NCI-H2227 (cell line): ENCODE results near the gene RIPK4.
"Not testable (repeated sequence)": the region's sequence is repeated elsewhere in the genome, so short reads cannot be mapped to it uniquely, and the experiment has no call there.

Experiments
- DNase-seq: peaks from one replicate; lab custom pipeline; 2025; ENCODE audit not compliant: unreplicated experiment; lab: John Stamatoyannopoulos, UW

RIPK4 gene

DNA sequence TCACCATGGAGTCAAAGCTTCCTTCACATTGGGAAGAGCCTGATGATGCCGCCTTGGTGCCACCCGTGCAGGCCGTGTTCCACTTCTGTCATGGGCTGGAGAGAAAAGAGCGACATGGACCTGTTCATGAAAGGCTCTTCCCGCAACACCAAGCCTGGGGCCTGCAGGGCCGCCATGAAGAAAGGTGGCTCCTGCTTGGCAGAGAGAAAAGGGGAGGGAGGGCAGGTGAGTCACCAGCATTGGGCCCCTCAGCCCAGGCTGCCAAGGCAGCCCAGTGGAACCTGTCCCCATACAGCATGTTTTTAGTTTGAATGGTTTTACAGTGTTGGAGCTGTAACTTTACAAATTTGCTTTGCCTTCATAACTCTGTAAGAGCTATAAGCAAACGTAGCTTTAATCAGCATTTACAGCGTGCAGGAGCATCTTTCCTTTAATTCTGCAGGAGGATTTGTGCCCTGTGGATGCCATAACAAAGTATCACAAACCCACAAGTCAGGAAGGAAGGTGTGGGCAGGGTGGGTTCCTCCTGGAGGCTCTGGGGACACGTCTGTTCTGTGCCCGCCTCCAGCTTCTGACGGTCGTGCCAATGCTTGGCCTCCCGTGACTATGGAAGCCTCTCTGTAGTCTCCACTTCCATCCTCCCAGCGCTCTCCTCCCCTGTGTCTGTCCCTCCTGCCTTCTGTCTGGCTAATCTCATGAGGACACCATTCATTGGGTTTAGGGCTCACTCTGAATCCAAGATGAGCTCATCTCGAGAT, 49.1 kb downstream of the RIPK4 start:
- no peak for DNase-seq

DNA sequence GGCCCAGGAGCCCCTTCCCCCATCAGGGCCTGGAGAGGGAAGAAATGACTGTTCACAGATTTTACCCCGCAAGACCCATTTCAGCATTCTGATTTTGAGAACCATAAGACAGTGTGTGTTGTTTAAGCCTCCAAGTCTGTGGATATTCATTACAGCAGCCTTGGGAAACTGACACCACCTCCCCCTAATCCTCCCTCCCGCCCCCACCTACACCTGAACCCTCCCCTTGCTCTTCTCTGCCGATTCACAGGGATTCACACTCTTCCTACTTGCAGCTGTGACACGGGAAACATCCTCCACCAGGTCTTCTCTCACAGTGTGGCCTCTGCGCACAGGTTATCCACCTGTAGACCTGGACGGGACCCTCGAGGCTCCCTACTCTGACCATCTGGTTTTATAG, 50.1 kb downstream of the RIPK4 start:
- no peak for DNase-seq

DNA sequence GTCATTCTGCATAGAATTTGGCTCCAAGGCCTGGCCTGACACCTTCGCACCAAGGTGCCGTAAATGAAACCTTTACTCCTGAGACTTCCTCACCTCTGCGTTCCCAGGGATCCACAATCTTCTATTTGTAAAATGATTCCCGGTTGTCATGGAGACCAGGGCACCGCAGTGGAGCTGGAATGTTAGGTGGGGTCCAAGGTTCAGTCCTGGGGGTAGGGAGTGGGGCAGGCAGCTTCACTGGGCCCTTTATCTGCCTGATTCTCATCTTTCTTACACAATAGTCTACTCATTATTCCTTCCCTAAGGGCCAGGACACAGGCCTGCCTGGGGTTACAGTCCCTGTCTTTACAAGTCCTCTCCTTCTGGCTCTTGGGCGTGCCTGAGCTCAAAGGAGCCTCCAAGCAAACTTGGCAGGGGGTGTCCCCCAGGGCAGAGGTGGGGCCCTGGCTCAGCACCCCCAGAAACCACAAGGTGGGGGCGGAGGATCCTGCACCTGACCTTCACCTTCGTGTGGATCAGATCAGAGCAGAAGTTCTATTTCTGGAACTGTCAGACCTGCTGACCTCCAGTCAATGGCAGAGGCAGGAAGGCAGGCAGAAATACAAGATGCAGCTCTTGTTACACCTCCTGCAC, 51.1 kb downstream of the RIPK4 start:
- no peak for DNase-seq

DNA sequence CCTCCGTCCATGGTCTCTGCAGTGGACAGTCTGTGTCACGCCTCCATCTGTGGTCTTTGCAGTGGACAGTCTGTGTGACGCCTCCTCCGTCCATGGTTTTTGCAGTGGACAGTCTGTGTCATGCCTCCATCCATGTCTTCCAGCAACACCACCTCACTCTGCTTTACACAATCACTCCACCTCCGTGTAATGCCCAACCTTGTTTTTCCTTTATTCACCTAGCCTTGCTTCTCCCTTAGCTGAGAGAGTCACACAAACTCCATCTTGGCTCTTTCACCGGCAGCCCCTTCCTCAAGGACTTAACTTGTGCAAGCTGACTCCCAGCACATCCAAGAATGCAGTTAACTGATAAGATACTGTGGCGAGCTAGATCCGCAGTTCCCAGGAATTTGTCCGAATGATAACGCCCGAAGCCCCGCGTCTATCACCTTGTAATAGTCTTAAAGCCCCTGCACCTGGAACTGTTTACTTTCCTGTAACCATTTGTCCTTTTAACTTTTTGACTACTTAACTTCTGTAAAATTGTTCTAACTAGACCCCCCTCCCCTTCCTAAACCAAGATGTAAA, 52.5 kb downstream of the RIPK4 start:
- not testable (repeated sequence) for DNase-seq

DNA sequence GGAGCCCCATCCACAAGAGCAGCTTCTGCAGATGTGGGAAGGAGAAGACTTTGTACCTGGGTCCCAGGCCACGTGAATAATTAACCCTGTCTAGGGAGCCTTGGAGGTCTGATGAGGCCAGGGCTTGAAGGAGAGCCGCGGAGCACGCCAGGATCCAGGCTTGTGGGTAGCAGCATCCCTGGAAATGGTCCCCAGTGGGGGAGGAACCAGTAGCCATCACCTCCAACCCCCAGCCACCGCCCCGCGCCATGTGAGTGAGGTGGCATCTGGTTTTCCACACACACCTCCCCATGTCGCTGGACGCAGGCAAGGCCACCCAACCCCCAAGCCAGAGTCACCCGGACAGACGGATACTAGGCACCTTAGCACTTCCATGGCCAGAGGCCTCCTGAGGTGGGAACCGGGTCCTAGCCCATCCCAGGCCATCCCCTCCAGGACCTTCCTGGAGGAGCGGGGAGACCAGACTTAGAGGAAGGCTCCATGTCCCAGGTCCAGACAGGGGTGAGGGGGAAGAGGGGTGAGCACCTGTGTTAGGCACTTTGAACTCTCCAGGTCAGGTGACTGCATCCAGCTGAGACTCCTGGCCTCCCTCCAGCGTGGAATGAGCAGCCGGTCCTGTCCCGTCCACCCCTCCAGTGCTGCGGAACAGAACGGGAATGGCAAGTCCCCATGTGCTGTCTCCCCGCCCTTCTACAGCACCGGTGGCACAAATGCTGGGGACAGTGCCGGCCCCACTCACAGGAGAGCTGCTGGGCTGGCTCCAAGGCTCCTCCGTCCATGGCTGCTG, 53.2 kb downstream of the RIPK4 start:
- no peak for DNase-seq

DNA sequence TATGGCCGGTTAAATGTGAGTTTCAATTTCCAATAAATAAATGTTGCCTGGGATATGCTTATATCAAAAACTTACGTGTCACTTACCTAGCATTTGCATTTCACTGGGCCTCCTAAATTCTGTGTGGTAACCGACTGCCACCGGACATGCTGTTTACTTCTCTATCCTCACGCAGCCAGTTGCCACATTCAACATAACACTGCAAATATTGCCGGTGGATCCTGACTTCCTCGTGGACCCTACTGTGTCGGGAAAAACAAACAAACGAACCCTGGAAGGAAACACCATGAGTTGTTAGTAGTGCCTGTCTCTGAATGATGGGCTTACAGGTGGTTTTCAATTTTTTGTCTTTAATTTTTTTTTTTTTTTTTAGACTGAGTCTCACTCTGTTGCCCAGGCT, 54.1 kb downstream of the RIPK4 start:
- no peak for DNase-seq

DNA sequence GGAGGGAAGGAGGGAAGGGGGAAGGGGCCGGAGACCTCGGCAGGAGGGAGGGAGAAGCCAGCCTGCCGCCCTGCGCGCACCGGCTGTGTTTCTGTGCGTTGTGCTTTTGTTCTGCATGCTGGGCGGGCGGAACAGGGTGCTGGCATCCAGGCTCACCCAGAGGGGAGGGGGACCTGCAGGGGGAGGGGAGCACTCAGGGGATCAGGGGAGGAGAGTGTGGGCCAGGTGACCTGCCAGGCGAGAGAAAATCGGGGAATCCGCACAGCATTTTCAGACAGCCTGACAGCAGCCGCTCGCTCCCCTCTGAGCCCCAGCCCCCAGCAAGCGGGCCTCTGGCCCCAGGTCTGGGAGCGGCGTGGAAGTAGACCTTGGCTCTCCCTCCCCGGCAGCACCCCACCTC, 54.7 kb downstream of the RIPK4 start:
- DNase-seq: peak; percentile 23

DNA sequence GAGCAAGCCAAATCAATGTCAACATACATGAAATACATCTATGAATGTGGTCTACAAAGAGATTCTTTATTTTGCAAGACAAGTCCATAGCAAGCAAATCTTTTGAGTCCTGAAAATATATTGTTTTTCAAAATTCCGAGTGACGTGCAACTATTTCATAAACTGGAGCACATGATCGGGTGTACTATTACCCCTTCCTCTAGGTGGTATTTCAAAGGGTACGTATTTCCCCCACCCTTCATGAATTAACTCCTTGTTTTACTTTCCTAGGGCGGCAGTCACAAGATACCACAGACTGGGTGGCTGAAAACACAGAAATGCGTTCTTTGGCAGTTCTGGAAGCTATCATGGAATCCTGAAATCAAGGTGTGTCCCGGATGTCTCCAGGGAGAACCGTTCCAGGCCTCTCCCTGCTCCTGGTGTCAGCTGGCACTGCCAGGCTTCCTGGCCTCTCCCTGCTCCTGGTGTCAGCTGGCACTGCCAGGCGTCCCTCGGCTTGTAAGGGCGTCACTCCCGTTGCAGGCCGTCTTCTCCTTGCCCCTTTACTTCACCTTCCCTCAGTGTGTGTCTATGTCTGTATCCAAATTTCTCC, 55.3 kb downstream of the RIPK4 start:
- no peak for DNase-seq

DNA sequence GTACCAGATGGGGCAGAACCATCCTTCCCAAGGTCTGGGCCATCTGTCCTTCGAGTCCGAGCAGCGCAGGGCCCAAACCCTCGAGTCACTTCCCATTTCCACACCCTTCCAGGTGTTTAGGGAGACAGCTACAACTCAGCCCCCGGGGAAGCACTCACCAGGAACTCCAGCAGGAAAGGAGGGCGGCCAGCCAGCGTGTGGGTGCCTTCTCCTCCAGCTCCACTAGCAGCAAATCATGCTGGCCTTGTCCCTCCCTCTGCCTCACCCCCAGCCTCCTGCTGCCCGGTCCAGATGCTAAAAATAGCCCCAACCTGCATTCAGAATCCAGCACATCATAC, 56.1 kb downstream of the RIPK4 start:
- DNase-seq: no peak

DNA sequence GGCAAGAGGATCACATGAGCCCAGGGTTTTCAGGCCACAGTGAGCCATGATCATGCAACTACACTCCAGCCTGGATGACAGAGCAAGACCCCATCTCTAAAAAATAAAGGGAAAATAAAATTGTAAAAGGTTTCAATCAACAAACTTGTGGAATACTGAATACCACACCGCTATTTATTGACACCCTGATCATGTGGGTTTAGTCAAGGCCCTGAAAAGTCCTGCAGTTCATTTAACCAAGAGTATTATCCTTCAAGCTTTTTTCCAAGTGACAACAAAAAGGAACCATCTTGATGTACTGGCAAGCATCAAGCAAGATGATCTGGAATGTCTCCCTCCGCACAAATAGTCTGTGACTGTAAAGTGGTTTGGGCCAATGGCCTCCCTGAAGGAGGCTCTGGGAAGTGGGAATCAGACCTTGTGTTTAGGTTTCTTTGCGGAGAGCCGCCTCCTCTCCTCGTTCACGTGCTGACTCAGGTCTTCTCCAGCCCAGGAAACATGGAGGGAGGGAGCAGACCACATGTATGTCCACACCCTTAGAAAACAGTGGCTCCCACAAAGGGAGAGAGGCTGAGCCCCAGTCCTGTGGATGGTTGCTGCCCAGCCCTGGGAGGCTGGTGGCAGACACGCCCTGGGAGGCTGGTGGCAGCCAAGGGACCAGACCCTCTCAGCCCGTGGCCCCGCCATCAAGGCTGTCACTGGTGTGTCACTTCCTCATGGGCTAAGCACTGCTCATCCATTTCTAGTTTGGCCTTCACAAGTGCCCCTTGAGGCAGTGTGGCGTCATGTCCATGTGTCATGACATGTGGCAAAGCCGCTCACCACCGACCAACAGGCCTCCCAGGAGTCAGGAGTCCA, 56.7 kb downstream of the RIPK4 start:
- DNase-seq: no peak

DNA sequence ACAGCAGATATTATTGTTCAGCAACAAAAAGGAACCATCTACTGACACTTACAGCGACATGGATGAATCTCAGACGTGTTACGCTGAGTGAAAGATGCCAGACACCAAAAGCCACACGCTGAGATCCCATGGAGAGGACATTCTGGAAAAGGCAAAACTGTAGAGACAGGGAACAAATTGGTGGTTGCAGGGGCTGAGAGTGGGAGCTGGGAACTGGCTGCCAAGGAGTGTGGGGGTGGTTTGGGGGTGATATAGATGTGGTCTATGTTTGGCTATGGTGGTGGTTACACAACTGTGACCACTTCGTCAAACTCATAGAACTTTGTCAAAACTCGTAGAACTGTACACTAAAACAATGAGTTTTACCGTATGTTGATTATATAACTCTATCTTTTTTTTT, 57.7 kb downstream of the RIPK4 start:
- DNase-seq: no peak

DNA sequence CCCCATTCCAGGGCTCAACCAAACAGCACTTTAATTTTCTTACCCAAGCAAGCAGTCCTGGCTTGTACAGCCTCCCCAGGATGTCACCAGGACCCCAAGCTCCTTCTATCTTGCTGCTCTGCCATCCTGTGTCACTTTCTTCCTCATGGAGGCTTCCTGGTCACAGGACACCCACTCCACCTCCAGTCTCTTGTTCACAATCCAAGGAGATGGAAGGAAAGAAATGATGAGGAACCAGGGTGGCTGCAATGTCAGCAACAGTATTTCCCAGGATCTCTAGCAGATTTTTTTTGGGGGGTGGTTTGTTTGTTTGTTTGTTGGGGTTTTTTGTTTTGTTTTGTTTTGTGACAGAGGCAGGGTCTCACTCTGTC, 58.9 kb downstream of the RIPK4 start:
- no peak for DNase-seq

DNA sequence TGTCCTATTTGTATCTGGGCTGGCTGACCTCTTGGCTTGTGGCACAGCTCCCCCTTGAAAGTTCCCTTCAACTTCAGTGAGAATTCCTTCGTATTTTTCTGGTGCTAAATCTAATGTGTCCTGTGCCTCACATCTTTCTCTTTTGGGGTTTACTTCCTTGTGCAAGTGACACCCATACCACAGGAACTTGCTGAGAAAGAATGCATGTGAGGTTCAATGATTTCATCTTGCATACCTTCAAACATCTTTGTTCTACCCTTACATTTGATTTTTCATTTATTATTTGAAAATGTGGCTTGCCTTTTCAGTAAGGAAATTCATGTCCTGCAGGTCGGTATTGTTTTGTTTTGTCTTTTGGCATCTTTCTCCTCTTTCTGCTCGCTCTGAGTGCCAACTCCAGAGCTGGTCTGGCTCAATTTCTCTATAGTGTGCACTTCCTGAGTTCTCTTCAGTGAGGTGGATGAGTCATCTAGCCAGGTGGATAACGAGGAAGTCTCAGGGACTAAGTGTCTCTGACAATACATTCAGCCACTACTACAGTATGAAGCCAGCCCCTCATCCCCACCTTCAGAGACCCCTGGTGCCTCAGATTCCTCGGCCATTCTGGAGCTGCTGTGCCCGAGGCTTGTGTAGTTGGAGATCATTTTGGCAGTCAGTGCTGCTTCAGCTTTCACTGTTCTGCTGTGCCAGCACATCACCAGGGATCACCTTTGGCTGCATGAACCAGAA, 59.5 kb downstream of the RIPK4 start:
- no peak for DNase-seq

DNA sequence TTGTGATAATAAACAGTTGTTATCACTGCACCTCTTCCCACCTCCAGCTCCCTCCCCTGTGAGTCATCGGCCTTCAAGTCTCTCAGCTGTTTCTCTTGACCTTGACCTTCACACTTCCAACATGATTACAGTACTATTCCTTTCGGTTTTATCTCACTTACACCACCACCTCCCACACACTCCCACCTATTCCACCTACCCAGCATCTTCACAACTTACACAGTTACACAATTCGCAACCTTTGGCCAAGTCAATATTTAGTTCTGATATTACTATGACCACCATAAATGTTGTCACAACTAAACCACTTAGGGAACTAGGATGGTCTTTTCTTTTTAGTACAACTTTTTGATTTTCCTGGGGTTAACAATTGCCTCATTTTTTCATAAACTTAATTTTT, 60.2 kb downstream of the RIPK4 start:
- DNase-seq: no peak

DNA sequence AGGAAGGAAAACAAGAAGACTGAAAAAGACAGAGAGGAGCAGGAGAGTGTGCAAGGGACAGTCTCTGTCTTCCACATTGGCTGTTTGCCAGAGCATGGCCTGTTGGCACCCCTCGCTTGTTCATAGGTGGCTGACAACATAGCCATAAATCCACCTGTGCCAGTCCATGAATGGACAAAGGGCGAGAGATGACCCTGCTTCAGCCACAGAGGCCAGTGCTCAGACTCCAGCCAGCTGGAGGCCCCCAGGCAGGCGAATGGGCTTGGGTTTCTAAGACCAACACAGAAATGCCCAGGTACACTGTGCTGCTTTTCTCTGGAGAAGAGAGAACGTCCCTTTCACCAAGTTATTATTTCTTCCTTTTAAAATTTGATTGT, 60.6 kb downstream of the RIPK4 start:
- DNase-seq: no peak

DNA sequence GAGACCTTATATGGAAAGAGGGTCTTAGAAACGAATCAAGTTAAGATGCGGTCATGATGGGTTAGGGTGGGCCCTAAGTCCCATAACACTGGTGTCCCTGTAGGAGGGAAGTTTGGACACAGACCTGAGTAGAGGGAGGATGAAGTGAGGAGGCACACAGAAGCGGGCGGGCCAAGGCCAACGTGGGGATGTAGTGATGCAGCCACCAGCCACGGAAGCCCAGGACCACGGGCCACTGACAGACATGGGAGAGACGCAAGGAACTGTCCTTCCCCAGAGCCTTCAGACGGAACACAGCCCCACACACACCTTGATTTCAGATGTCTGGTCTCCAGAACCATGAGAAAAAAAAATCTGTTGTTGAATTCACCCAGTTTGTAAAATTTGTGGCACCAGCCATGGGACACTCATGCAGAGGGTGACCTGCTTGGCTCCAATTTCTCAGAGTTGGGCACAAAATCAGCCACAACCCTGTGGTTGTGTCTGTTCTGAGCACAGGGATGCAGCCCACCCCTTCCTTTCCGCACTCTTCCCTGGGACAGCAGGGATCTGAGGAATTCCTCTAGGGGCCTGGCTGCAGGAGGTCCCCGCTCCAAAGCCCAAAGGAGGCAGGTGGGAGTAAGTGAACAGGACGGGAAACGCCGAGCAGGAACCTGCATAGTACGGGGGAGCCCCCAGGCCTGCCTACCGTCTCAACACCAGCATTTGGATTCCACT, 61.1 kb downstream of the RIPK4 start:
- DNase-seq: no peak

DNA sequence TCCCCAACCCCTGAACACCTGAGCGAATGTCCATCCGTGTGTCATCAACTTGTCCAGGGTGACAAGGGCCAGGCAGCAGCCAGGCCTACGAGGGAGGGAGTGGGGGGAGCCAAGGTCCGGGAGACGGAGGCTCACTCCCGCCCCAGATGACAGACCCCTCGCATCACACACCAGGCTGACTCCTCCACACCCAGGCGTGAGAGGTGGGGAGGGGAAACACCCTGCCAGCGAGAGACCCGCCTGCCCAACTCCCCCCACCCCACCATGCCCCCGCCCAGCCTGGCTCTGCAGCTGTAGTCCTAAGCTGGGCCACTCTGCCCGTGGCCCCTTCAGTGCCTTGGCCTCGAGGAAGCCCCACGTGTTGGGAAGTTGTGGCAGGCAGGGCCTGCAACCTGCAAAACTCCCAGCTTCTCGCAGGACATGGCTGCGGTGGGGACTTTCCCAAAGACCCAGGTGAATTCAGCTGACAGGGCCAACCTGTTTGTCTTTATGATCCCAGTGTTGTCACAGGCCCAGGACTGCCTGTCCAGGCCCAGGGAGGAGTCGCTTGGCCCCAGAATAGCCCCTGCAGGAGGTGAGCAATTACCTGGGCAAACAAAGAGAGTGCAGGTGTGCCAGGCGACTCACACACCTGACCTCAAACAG, 62.9 kb downstream of the RIPK4 start:
- DNase-seq: no peak

DNA sequence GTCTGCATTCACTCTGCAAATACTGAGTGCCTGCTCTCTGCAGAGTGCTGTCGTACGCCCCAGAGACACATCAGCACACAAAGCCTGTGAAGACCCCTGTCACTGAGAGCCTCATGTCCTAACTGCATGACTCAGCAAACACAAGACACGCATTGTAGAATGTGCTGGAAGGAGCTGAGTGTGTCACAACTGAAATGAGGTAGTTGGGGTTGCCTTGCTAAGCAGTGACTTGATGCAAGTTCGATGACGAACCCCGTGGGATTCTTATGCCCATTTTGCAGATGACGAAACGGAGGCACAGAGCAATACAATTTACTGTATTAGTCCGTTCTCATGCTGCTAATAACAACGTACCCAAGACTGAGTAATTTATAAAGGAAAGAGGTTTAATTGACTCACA, 65.1 kb downstream of the RIPK4 start:
- DNase-seq: no peak

DNA sequence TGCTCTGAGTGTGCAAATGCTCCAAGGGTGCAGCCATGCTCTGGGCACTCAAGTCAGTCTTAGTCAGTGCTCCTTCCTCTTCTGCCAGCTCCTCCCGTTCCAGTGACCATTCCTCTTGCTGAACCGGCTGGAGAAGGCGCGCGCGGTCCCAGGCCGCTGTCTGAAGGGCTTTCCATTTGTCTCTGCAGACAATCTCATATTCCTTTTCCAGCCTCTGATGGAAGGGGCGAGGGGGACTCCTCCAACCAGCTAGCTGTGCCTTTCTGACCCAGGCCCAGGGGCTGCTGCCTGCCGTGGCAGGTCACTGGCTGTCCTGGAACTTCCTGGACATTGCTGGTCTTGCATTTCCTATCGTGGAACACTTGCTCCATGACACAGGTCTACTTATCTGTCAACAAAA, 67.5 kb downstream of the RIPK4 start:
- DNase-seq: no peak
